HT-29 (cell line): ENCODE measurements around the gene LTB4R. TPM values are rescaled to one million over a fixed set of nuclear protein-coding genes. Genes with fewer than 3 reads are reported as not detected.
A peak's percentile ranks its signal among the peaks of the same experiment; 100 is the strongest.
"Not testable (repeated sequence)": the region's sequence is repeated elsewhere in the genome, so short reads cannot be mapped to it uniquely, and the experiment has no call there.

Source experiments
- DNase-seq: peaks from one replicate; pipeline ENCODE4 v3.0.0-alpha.2; 2015; ENCODE audit warnings: low spot score
- total RNA-seq: library from RNA; depleted of rRNA; stranded (reverse); fragments of >200 nt; shearing (Covaris generic); gene quantifications from 2 replicates; pipeline ENCODE4 v1.2.3, GENCODE V29; 2014

LTB4R gene
- total RNA-seq, 1 experiment from 2014 or later, result 9.8 TPM

- peak; percentile 7 for DNase-seq
Observed at GRCh38 chr14:24343795-24344660, 32.7 kb downstream of the LTB4R start.

- DNase-seq, result no peak
Observed at GRCh38 chr14:24347134-24347533, 35.8 kb downstream of the LTB4R start.

- DNase-seq, result no peak
Observed at GRCh38 chr14:24348186-24348585, 36.9 kb downstream of the LTB4R start.

- DNase-seq, result no peak
Observed at GRCh38 chr14:24349742-24350141, 38.4 kb downstream of the LTB4R start.

- no peak for DNase-seq
Observed at GRCh38 chr14:24351517-24351916, 40.2 kb downstream of the LTB4R start.

- peak; percentile 63 for DNase-seq
Observed at GRCh38 chr14:24353559-24354481, 42.5 kb downstream of the LTB4R start.

GRCh38 chr14:24354482-24354825 lies 43.2 kb downstream of the LTB4R start:
- DNase-seq, result not testable (repeated sequence)

DNA sequence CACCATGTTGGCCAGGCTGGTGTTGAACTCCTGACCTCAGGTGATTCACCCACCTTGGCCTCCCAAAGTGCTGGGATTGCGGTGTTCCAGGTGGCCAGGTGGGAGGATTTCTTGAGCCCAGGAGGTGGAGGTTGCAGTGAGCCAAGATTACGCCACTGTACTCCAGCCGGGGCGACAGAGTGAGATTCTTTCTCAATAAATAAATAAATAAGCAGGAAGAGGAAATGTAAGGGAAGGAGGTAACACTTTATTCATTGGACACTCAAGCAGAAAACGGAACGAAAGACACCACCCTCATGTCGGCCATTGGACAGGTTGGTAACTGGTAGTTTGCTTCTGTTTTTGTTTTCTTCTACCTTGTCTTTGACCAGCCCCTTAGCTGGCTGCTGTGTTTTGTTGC lies 43.7 kb downstream of the LTB4R start:
- DNase-seq, result no peak

DNA sequence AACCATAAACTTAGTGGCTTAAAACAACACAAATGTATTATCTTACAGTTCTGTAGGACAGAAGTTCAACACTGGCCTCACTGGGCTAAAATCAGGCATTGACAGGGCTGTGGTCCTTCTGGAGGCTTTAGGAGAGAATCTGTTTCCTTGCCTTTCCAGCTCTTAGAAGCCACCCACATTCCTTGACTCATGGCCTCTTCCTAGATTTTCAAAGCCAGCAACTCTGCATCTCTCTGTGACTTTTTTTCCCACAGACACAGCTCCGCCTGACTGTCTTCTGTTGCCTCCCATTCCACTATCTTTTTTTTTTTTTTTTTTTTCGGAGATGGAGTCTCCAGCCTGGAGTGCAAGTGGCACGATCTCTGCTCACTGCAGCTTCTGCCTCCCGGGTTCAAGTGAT lies 44.9 kb downstream of the LTB4R start:
- DNase-seq, result no peak

DNA sequence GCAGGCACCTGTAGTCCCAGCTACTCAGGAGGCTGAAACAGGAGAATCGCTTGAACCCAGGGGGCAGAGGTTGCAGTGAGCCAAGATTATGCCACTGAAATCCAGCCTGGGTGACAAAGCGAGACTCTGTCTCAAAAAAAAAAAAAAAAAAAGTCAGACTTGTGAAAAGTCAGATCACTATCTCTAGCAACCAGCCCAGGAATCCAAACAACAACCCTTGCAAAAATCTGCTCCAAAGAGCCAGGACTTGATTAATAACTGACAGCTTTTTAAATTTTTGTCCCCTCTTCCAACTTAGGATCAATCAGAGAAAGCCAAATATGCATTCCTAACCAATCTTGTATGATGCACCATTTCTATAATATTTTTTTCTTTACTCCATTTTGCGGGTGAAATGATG lies 49.0 kb downstream of the LTB4R start:
- DNase-seq, result no peak

GRCh38 chr14:24361326-24361725 lies 50.0 kb downstream of the LTB4R start:
- DNase-seq, result no peak

DNA sequence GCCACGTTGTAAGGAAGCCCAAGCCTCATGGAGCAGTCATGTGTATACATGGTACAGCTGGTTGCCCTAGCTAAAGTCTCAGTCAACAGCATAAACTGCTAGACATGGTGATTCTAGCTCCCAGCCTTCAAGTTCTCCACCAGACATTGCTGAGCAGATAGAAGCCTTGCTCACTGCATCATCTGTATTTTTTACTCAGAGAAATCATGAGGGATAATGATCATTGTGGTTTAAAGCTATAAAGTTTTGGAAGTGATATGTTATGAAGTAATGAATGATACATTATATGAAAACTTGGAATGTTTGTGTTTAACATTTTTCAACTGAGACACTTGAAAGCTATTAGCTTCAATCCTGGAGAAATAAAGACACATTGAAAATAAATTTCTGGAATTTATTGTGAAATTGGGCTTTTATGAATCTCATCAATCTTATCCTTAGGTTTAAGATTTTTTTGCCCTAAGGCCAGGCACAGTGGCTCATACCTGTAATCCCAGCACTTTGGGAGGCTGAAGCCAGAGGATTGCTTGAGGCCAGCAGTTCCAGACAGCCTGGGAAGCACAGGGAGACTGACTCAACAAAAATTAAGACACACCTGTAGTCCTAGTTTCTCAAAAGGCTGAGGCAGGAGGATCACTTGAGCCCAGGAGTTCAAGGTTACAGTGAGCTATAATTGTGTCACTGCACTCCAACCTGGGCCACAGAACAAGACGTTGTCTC lies 51.1 kb downstream of the LTB4R start:
- no peak for DNase-seq

GRCh38 chr14:24363401-24363800 lies 52.1 kb downstream of the LTB4R start:
- no peak for DNase-seq

- DNase-seq, result no peak
Observed at GRCh38 chr14:24364841-24365240, 53.5 kb downstream of the LTB4R start.

GRCh38 chr14:24365600-24366412 lies 54.5 kb downstream of the LTB4R start:
- DNase-seq, result peak; percentile 88

DNA sequence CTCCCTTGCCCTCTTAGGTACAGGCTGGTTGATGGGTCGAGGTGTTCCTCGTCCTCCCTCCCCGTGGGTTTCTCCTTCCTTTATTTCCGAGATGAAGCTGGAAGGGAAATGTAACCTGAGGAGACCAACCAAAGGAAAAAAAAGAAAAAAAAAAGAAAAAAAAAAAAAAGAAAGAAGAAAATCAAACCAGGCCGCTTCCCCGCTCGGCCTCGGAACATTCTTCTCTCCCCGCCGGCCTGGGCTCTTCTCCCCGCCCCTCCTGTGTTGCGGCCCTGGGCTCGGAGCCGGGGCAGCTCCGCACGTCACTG lies 55.1 kb downstream of the LTB4R start:
- DNase-seq, result peak; percentile 20

DNA sequence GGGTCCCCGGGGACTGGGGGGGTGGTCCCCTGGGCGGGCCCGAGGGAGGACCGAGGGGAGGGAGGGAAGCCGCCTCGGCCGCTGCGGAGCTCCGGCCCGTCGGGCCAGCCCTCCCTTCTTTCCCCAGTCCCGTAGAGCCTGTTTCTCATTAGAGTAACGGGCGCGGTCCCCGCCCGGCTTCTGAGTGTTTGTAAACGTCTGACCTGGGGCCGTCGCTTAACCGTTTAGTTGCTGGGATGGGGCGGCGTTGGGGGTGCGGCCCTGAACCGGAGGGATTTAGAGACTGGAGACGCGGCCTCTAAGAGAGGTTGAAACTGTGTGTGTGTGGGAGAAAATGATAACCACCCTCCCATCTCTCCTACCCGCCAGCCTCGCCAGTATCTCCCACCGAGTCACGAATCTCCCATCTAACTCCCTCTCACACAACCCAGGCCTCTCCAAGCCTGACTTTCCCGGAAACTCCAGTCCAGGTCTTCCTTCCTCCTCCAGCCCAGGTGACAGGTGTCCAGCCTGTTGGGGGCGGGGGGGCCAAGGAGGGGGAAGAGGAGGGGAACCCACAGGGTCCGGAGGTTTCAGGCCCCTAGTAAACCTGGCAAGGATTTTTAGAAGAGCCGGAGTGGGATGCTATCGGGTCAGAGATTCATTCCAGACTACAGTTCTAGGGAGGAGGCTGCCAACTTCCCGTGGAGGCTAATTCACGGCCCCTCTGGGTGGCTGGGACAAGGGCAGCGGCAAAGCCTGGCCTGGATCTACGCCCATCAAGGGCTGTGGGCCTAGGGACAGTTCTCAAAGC lies 55.6 kb downstream of the LTB4R start:
- peak; percentile 94 for DNase-seq
